SK-N-SH (cell line): Measurements from ENCODE around the gene ATG2B. TPM values are rescaled to one million over a fixed set of nuclear protein-coding genes. Genes with fewer than 3 reads are reported as not detected.
"Not testable (repeated sequence)": the region's sequence is repeated elsewhere in the genome, so short reads cannot be mapped to it uniquely, and the experiment has no call there.

Source experiments
- CTCF ChIA-PET: fragments of 300-600, 350-600 bp; formaldehyde crosslinking; extraction: SDS; loops from one replicate; lab custom pipeline; 2021; lab: Yijun Ruan, JAX
- POLR2A ChIA-PET: fragments of 350-600 bp; sonication (Branson Sonifier 250); formaldehyde crosslinking; extraction: SDS; loops from one replicate; lab custom pipeline; 2020; ENCODE audit warnings: antibody characterized with exemption, inconsistent platforms; lab: Yijun Ruan, JAX
- DNase-seq: peaks from one replicate; pipeline ENCODE4 v3.0.0; 2012
- H2AFZ ChIP-seq: fragments of 200-600 bp; sonication (generic); 2 replicates; pipeline ENCODE4 v1.8.1; 2016; ENCODE audit warnings: antibody characterized with exemption, mild to moderate bottlenecking, low read depth
- H3F3A ChIP-seq: fragments of 200-600 bp; sonication (generic); replicated peaks from 2 replicates; pipeline ENCODE3; 2016; ENCODE audit warnings: antibody characterized with exemption, mild to moderate bottlenecking; ENCODE audit not compliant: insufficient read depth
- H3K27ac ChIP-seq, 2 experiments: fragments of 200-500 bp in 1 of 2; fragments of 200-600 bp in 1 of 2; sonication (Bioruptor generic) in 1 of 2; sonication (generic), shearing (Covaris generic) in 1 of 2; 2 replicates each; pipeline versions ENCODE4 v1.5.1 to v1.6.1; 2014 to 2016; ENCODE audit warnings: low read depth in 2 of 2, inconsistent platforms in 1 of 2, low read length in 1 of 2, mild to moderate bottlenecking in 1 of 2, mixed read lengths in 1 of 2
- H3K27me3 ChIP-seq: fragments of 200-600 bp; sonication (generic), shearing (Covaris generic); 2 replicates; pipeline ENCODE4 v1.6.1; 2016; ENCODE audit warnings: mixed run types; ENCODE audit not compliant: insufficient read depth
- H3K36me3 ChIP-seq, 2 experiments: fragments of 200-500 bp in 1 of 2; fragments of 200-600 bp in 1 of 2; sonication (Bioruptor generic) in 1 of 2; sonication (generic) in 1 of 2; replicated peaks in 1 of 2; 2 replicates each; pipeline versions ENCODE3 to v1.5.1; 2014 to 2016; ENCODE audit warnings: low read length in 1 of 2, mild to moderate bottlenecking in 1 of 2; ENCODE audit not compliant: insufficient read depth in 2 of 2, control insufficient read depth in 1 of 2
- H3K4me1 ChIP-seq, 2 experiments: fragments of 200-500 bp in 1 of 2; fragments of 200-600 bp in 1 of 2; sonication (Bioruptor generic) in 1 of 2; sonication (generic), shearing (Covaris generic) in 1 of 2; 2 replicates each; pipeline versions ENCODE4 v1.5.1 to v1.6.1; 2014 to 2016; ENCODE audit warnings: low read depth in 1 of 2, low read length in 1 of 2, mixed run types in 1 of 2; ENCODE audit not compliant: insufficient read depth in 2 of 2, control insufficient read depth in 1 of 2
- H3K4me2 ChIP-seq: fragments of 200-600 bp; sonication (generic), shearing (Covaris generic); 2 replicates; pipeline ENCODE4 v1.6.1; 2017; ENCODE audit warnings: mixed run types
- H3K4me3 ChIP-seq, 2 experiments: fragments of 200-500 bp in 1 of 2; fragments of 200-600 bp in 1 of 2; sonication (Bioruptor generic) in 1 of 2; sonication (generic), shearing (Covaris generic) in 1 of 2; 2 replicates each; pipeline versions ENCODE4 v1.5.1 to v1.8.1; 2014 to 2016; ENCODE audit warnings: low read depth in 2 of 2, inconsistent platforms in 1 of 2, low read length in 1 of 2, mild to moderate bottlenecking in 1 of 2, mixed read lengths in 1 of 2, moderate library complexity in 1 of 2
- H3K79me2 ChIP-seq: fragments of 200-600 bp; sonication (generic); 2 replicates; pipeline ENCODE4 v1.8.1; 2017; ENCODE audit warnings: mild to moderate bottlenecking; ENCODE audit not compliant: insufficient read depth
- H3K9ac ChIP-seq: fragments of 200-600 bp; sonication (generic); 2 replicates; pipeline ENCODE4 v1.6.1; 2017; ENCODE audit warnings: mixed run types
- H3K9me2 ChIP-seq: fragments of 200-600 bp; sonication (generic); 2 replicates; pipeline ENCODE4 v1.6.1; 2017; ENCODE audit warnings: mixed run types
- H3K9me3 ChIP-seq: fragments of 200-600 bp; sonication (generic); 2 replicates; pipeline ENCODE4 v1.6.1; 2017; ENCODE audit warnings: mixed run types, mild to moderate bottlenecking, moderate library complexity
- H4K20me1 ChIP-seq: fragments of 200-600 bp; sonication (generic); 2 replicates; pipeline ENCODE4 v1.6.1; 2017; ENCODE audit warnings: mild to moderate bottlenecking, mixed run types; ENCODE audit not compliant: insufficient read depth
- CTCF ChIP-seq: fragments of 200-600 bp; sonication (generic); IDR thresholded peaks from 2 replicates; pipeline ENCODE4 v1.6.1; 2017; ENCODE audit warnings: antibody characterized with exemption, mild to moderate bottlenecking, moderate library complexity
- FOXM1 ChIP-seq: IDR thresholded peaks from 2 replicates; pipeline ENCODE4 v1.4.0; 2012; ENCODE audit warnings: low read depth, mild to moderate bottlenecking
- GABPA ChIP-seq: IDR thresholded peaks from 2 replicates; pipeline ENCODE4 v1.4.0; 2012; ENCODE audit warnings: low read depth, mild to moderate bottlenecking
- IRF3 ChIP-seq: fragments of 150-350 bp; IDR thresholded peaks from 2 replicates; pipeline ENCODE4 v1.6.1; 2016; ENCODE audit warnings: mild to moderate bottlenecking, low read depth, low read length
- MAX ChIP-seq: IDR thresholded peaks from 2 replicates; pipeline ENCODE4 v1.4.0; 2012; ENCODE audit warnings: low read depth
- RCOR1 ChIP-seq: fragments of 150-350 bp; IDR thresholded peaks from 2 replicates; pipeline ENCODE4 v1.6.1; 2017; ENCODE audit warnings: antibody characterized with exemption, low read length
- REST ChIP-seq: IDR thresholded peaks from 2 replicates; pipeline ENCODE4 v1.6.1; 2012; ENCODE audit warnings: mild to moderate bottlenecking, low read depth, low read length, moderate library complexity
- RFX5 ChIP-seq: IDR thresholded peaks from 2 replicates; pipeline ENCODE4 v1.6.1; 2012; ENCODE audit warnings: mild to moderate bottlenecking, improper control_type of control experiment, low read length
- RXRA ChIP-seq: IDR thresholded peaks from 2 replicates; pipeline ENCODE4 v1.4.0; 2012; ENCODE audit warnings: low read depth, mild to moderate bottlenecking, borderline replicate concordance
- SMC3 ChIP-seq: IDR thresholded peaks from 2 replicates; pipeline ENCODE4 v1.6.1; 2012; ENCODE audit warnings: low read depth, low read length, improper control_type of control experiment
- TCF12 ChIP-seq: IDR thresholded peaks from 2 replicates; pipeline ENCODE4 v1.4.0; 2012
- WGBS: methylation state at CpG from one replicate; pipeline ENCODE4 v1.1.6; 2017; ENCODE audit warnings: low lambda C conversion rate; 5-methylcytosine and 5-hydroxymethylcytosine counted together
- polyA plus RNA-seq, 3 experiments: library from polyadenylated mRNA; depleted of rRNA; stranded (reverse); fragments of >200 nt; gene quantifications; 2 replicates each; pipeline ENCODE4 v1.2.3, GENCODE V29; 2012

The ATG2B gene
- polyA plus RNA-seq, 1 of the 3 experiments (the other 2 are of a cell fraction) = 5.8 TPM

GRCh38 chr14:96246539-96246847 lies 116.6 kb downstream of the ATG2B start (continued):
- TF ChIP-seq MAX (peak; percentile 96), FOXM1 (no peak), TCF12 (peak; percentile 67), GABPA (no peak), RFX5 (no peak), IRF3 (no peak), RXRA (peak; percentile 72; the same call in 1 of the 2 replicates), RCOR1 (no peak), REST (no peak)

GRCh38 chr14:96245710-96246538 lies 117.2 kb downstream of the ATG2B start:
- Histone ChIP-seq H4K20me1 (no peaks in the 10 kb centered on the region), H3F3A (peaks cover 34% of the 10 kb centered on the region), H3K79me2 (no peaks in the 10 kb centered on the region), H3K4me1 (peaks cover 5 to 17% of the 10 kb centered on the region in 2 experiments; a peak in 2 of 4 replicates), H2AFZ (peak overlapping the region; percentile 43; the same call in 1 of the 2 replicates), H3K27ac (peak overlapping the region in 1 of 2 experiments; percentile 95; a peak in 3 of 4 replicates), H3K9ac (peak overlapping the region; percentile 49; the same call in 1 of the 2 replicates), H3K9me3 (no peaks in the 10 kb centered on the region), H3K36me3 (peaks cover 0 to 5% of the 10 kb centered on the region in 2 experiments), H3K27me3 (no peaks in the 10 kb centered on the region), H3K9me2 (no peaks in the 10 kb centered on the region), H3K4me2 (peak overlapping the region; percentile 28; the same call in 1 of the 2 replicates), H3K4me3 (no peak overlapping the region)
- DNase-seq = no peak
- CTCF ChIA-PET = no interaction called here
- peak; percentile 21; the same call in 1 of the 2 replicates for TF ChIP-seq CTCF
- peak; percentile 1; the same call in 1 of the 2 replicates for TF ChIP-seq SMC3
- TF ChIP-seq FOXM1 = no peak
- 57% methylated on average over 3 of the region's 3 CpGs for WGBS
- POLR2A ChIA-PET = no interaction called here

GRCh38 chr14:96245074-96245473 lies 118.1 kb downstream of the ATG2B start:
- Histone ChIP-seq H3F3A (peaks cover 34% of the 10 kb centered on the region), H3K27ac (peak overlapping the region in 1 of 2 experiments; percentile 95; a peak in 2 of 4 replicates), H3K4me1 (peaks cover 5 to 17% of the 10 kb centered on the region in 2 experiments; a peak in 2 of 4 replicates)
- DNase-seq, POLR2A ChIA-PET, H3K4me3 ChIP-seq, H3K9me2 ChIP-seq, H3K27me3 ChIP-seq, H3K9me3 ChIP-seq, H3K79me2 ChIP-seq, H4K20me1 ChIP-seq, H2AFZ ChIP-seq, H3K9ac ChIP-seq, H3K36me3 ChIP-seq, CTCF ChIA-PET, H3K4me2 ChIP-seq: not testable (repeated sequence)
- 88% methylated on average over 3 of the region's 3 CpGs for WGBS
